GM12878 (cell line): ENCODE data around the gene SNX7. TPM values are rescaled to one million over a fixed set of nuclear protein-coding genes. Genes with fewer than 3 reads are reported as not detected.

Experiments used
- ATAC-seq: fragments of 200-7000 bp; cut with Tn5 transposase; 3 replicates; pipeline ENCODE4 v1.9.1; 2020; ENCODE audit warnings: mild to moderate bottlenecking, moderate library complexity
- BruUV-seq: library from RNA; stranded (reverse); fragments of 400-500 nt; replicated peaks from 2 replicates; lab custom pipeline; 2021; lab: Mats Ljungman, UMichigan
- CTCF ChIA-PET: fragments of 300-600 bp; sonication (Branson Sonifier 250); formaldehyde crosslinking; extraction: SDS; loops from one replicate; lab custom pipeline; 2021; ENCODE audit warnings: inconsistent platforms; lab: Yijun Ruan, JAX
- POLR2A ChIA-PET: fragments of 350-600 bp; formaldehyde crosslinking; extraction: SDS; loops from one replicate; lab custom pipeline; 2021; ENCODE audit warnings: inconsistent platforms; lab: Charles Lee
- RAD21 ChIA-PET: fragments of 300-600 bp; sonication (Branson Sonifier 250); formaldehyde crosslinking; loops from one replicate; lab custom pipeline; 2023; ENCODE audit warnings: antibody characterized with exemption; ENCODE audit not compliant: unreplicated experiment; lab: Charles Lee
- SMC1A ChIA-PET: fragments of 300-600 bp; sonication (Branson Sonifier 250); formaldehyde crosslinking; loops from one replicate; lab custom pipeline; 2023; ENCODE audit not compliant: unreplicated experiment, uncharacterized antibody; lab: Charles Lee
- DNase-seq: peaks from one replicate; pipeline ENCODE4 v3.0.0-alpha.2; 2011; ENCODE audit warnings: low read depth, low spot score
- FAIRE-seq: peaks from 3 replicates; lab custom pipeline; 2011; peaks lifted over from hg19 to GRCh38; lab: Jason Lieb, UNC
- H2AFZ ChIP-seq: 2 replicates; pipeline ENCODE4 v1.6.0; 2011; ENCODE audit warnings: low read depth, low read length, control low read depth; ENCODE audit not compliant: control insufficient read depth
- H3K27ac ChIP-seq: 2 replicates; pipeline ENCODE4 v1.5.1; 2011; ENCODE audit warnings: control low read depth; ENCODE audit not compliant: control insufficient read depth, insufficient read depth
- H3K27me3 ChIP-seq, 2 experiments: replicated peaks in 1 of 2; 2 replicates each; pipeline versions ENCODE4 v1.6.0 to v1.6.1; 2011; ENCODE audit warnings: low read length in 1 of 2; ENCODE audit not compliant: control insufficient read depth in 2 of 2, insufficient read depth in 2 of 2
- H3K36me3 ChIP-seq, 2 experiments: 2 replicates each; pipeline ENCODE4 v1.5.1; 2011; ENCODE audit warnings: low read length in 1 of 2; ENCODE audit not compliant: control insufficient read depth in 2 of 2, insufficient read depth in 2 of 2
- H3K4me1 ChIP-seq: 2 replicates; pipeline ENCODE4 v1.6.1; 2011; ENCODE audit warnings: mild to moderate bottlenecking, low read length, moderate library complexity, mixed read lengths; ENCODE audit not compliant: control insufficient read depth, insufficient read depth
- H3K4me2 ChIP-seq: 2 replicates; pipeline ENCODE4 v1.6.0; 2011; ENCODE audit warnings: control low read depth; ENCODE audit not compliant: control insufficient read depth, insufficient read depth
- H3K4me3 ChIP-seq: fragments of 200-600 bp; sonication (generic); 2 replicates; pipeline ENCODE4 v1.5.1; 2016
- H3K79me2 ChIP-seq: 2 replicates; pipeline ENCODE4 v1.6.0; 2011; ENCODE audit warnings: low read length; ENCODE audit not compliant: control insufficient read depth, insufficient read depth
- H3K9ac ChIP-seq: 2 replicates; pipeline ENCODE4 v1.8.0; 2011; ENCODE audit warnings: low read length, control low read depth, mixed read lengths; ENCODE audit not compliant: control insufficient read depth, insufficient read depth
- H3K9me3 ChIP-seq: replicated peaks from 3 replicates; pipeline ENCODE4 v1.5.1; 2011; ENCODE audit warnings: mild to moderate bottlenecking, low read length; ENCODE audit not compliant: control insufficient read depth, insufficient read depth
- H4K20me1 ChIP-seq: 2 replicates; pipeline ENCODE4 v1.6.0; 2011; ENCODE audit not compliant: control insufficient read depth, insufficient read depth
- BHLHE40 ChIP-seq, 2 experiments: fragments of 450-650 bp in 1 of 2; IDR thresholded peaks; 2 replicates each; pipeline ENCODE4 v1.6.1; 2011 to 2017; ENCODE audit warnings: low read depth in 2 of 2, borderline replicate concordance in 1 of 2, improper control_type of control experiment in 1 of 2, low read length in 1 of 2, mild to moderate bottlenecking in 1 of 2
- IRF4 ChIP-seq: IDR thresholded peaks from 2 replicates; pipeline ENCODE4 v1.6.1; 2011; ENCODE audit warnings: low read depth, low read length
- MEF2A ChIP-seq: IDR thresholded peaks from 2 replicates; pipeline ENCODE4 v1.6.1; 2011; ENCODE audit warnings: low read depth, mild to moderate bottlenecking, low read length, moderate library complexity; ENCODE audit not compliant: insufficient read depth
- PAX8 ChIP-seq: fragments of 450-650 bp; IDR thresholded peaks from 2 replicates; pipeline ENCODE4 v1.6.1; 2017; ENCODE audit warnings: mild to moderate bottlenecking, moderate library complexity
- PML ChIP-seq: IDR thresholded peaks from 2 replicates; pipeline ENCODE4 v1.6.1; 2012; ENCODE audit warnings: low read length, inconsistent platforms
- POU2F2 ChIP-seq: IDR thresholded peaks from 3 replicates; pipeline ENCODE4 v1.6.1; 2011; ENCODE audit warnings: low read depth, mild to moderate bottlenecking, low read length, borderline replicate concordance
- RAD51 ChIP-seq: fragments of 450-650 bp; IDR thresholded peaks from 2 replicates; pipeline ENCODE4 v1.6.1; 2016; ENCODE audit warnings: moderate library complexity, mild to moderate bottlenecking, inconsistent platforms
- SPI1 ChIP-seq: IDR thresholded peaks from 2 replicates; pipeline ENCODE4 v1.6.1; 2011; ENCODE audit warnings: low read depth, mild to moderate bottlenecking, low read length, moderate library complexity, borderline replicate concordance; ENCODE audit not compliant: insufficient read depth
- TCF3 ChIP-seq: IDR thresholded peaks from 2 replicates; pipeline ENCODE4 v1.6.1; 2012; ENCODE audit warnings: low read depth, mild to moderate bottlenecking, low read length, borderline replicate concordance; ENCODE audit not compliant: insufficient read depth
- ZNF274 ChIP-seq: IDR thresholded peaks from one replicate; pipeline ENCODE4 v1.8.0; 2011; ENCODE audit not compliant: insufficient read length, insufficient read depth
- ZNF384 ChIP-seq: IDR thresholded peaks from 2 replicates; pipeline ENCODE4 v1.6.1; 2012; ENCODE audit warnings: low read depth, mild to moderate bottlenecking, low read length, improper control_type of control experiment, borderline replicate concordance
- in situ Hi-C: fragments of 300-500 bp; cut with MboI; formaldehyde crosslinking; loops from 9 replicates; pipeline ENCODE4 v1.14.3; 2018; ENCODE audit warnings: mixed read lengths
- intact Hi-C: fragments of 100-400 bp; cut with micrococcal nuclease; formaldehyde crosslinking; loops from one replicate; pipeline ENCODE4 v1.14.2; 2022; ENCODE audit not compliant: unreplicated experiment
- polyA plus RNA-seq, 11 experiments: library from polyadenylated mRNA; depleted of rRNA in 4 of 11; unstranded in 6 of 11; stranded (reverse) in 5 of 11; fragments of >200 nt; fragmentation: Nextera tagmentation in 4 of 11; fragmentation: Illumina TruSeq in 1 of 11; extraction: Ambion mirVana in 4 of 11; extraction: Trizol in 1 of 11; gene quantifications; 1 replicate in 1 of 11; 2 replicates in 10 of 11; pipeline versions ENCODE4 v1.2.1 to v1.2.3, GENCODE V29; 2011 to 2016; ENCODE audit warnings: inconsistent platforms in 2 of 11, missing spikeins in 2 of 11, low read depth in 1 of 11
- total RNA-seq, 4 experiments: library from RNA; depleted of rRNA in 3 of 4; stranded (reverse); fragments of >200 nt in 3 of 4; fragmentation: Illumina TruSeq in 1 of 4; extraction: Trizol in 1 of 4; gene quantifications; 2 replicates each; pipeline versions ENCODE4 v1.2.1 to v1.2.3, GENCODE V29; 2013 to 2021
- TF ChIP-seq, protein P1 (sequence below): fragments of 450-650 bp; conservative IDR thresholded peaks from 2 replicates; pipeline ENCODE4 v1.6.1; 2017; ENCODE audit warnings: mild to moderate bottlenecking, moderate library complexity
- TF ChIP-seq, protein P2 (sequence below): fragments of 450-650 bp; IDR thresholded peaks from 2 replicates; pipeline ENCODE4 v1.6.1; 2017; ENCODE audit warnings: borderline replicate concordance
- TF ChIP-seq, protein P3 (sequence below): fragments of 450-650 bp; formaldehyde crosslinking; IDR thresholded peaks from 2 replicates; pipeline ENCODE4 v1.4.0; 2020; ENCODE audit warnings: mild to moderate bottlenecking, moderate library complexity

SNX7 gene
- total and polyA plus RNA-seq, 10 of the 15 experiments (the other 5 are each of a cell fraction or from before 2014, with no cell fraction given), result 0.23 to 0.82 (median 0.34) TPM

DNA sequence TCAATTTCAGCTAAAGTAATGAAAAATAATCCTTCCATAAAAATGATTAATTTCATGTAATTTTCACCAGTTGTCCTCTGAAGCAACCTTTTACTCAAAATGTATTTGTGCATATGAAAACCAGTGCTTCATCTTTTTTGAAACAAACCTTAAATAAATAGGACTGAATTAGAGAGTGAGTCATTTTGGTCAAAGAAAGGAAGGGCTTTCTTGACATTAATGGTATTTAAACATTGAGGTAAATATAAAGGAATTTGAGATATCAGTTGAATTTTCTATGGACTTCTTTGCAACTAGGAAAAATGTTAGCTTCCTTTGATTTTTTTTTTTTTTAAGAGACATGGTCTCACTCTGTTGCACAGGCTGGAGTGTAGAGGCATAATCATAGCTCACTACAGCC lies 38.7 kb downstream of the SNX7 start:
- intact Hi-C loops (no loop called here), in situ Hi-C loops (no loop called here)
- H3K36me3 ChIP-seq, result no peaks in the 10 kb centered on the region
- ChIA-PET RAD21 (no interaction called here), POLR2A (no interaction called here), SMC1A (interaction anchor here (0.7 to 2.0 kb wide), 3 partner anchors 20 to 33 kb away, joined by 3 to 9 read pairs (median 4); no protein-coding TSS in a partner anchor), CTCF (interaction anchor here (1.4 kb wide), 1 partner anchor 12 kb away, joined by 3 read pairs; no protein-coding TSS in a partner anchor)
- H3K4me1 ChIP-seq, result no peaks in the 10 kb centered on the region
- H2AFZ ChIP-seq, result no peak overlapping the region
- no peak for FAIRE-seq
- no peaks in the 10 kb centered on the region for H3K27me3 ChIP-seq
- H4K20me1 ChIP-seq, result no peaks in the 10 kb centered on the region
- no peak overlapping the region for H3K4me2 ChIP-seq
- H3K27ac ChIP-seq, result no peak overlapping the region
- no peak overlapping the region for H3K4me3 ChIP-seq
- BruUV-seq, result no TSS peak
- no peak overlapping the region for H3K9ac ChIP-seq
- ATAC-seq, result no peak
- no peaks in the 10 kb centered on the region for H3K9me3 ChIP-seq
- no peak for DNase-seq
- no peaks in the 10 kb centered on the region for H3K79me2 ChIP-seq
- no peak for TF ChIP-seq PAX8
- TF ChIP-seq BHLHE40 (IDR thresholded peaks at IDR 0.05; ENCODE audit: borderline replicate concordance in 1 of 2, low read depth in 2 of 2, low read length in 1 of 2), result no peak
- TF ChIP-seq MEF2A, result no peak
- TF ChIP-seq, protein P1, sequence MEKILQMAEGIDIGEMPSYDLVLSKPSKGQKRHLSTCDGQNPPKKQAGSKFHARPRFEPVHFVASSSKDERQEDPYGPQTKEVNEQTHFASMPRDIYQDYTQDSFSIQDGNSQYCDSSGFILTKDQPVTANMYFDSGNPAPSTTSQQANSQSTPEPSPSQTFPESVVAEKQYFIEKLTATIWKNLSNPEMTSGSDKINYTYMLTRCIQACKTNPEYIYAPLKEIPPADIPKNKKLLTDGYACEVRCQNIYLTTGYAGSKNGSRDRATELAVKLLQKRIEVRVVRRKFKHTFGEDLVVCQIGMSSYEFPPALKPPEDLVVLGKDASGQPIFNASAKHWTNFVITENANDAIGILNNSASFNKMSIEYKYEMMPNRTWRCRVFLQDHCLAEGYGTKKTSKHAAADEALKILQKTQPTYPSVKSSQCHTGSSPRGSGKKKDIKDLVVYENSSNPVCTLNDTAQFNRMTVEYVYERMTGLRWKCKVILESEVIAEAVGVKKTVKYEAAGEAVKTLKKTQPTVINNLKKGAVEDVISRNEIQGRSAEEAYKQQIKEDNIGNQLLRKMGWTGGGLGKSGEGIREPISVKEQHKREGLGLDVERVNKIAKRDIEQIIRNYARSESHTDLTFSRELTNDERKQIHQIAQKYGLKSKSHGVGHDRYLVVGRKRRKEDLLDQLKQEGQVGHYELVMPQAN, result no peak
- TF ChIP-seq TCF3, result no peak
- no peak for TF ChIP-seq POU2F2
- no peak for TF ChIP-seq PML
- no peak for TF ChIP-seq ZNF274
- no peak for TF ChIP-seq ZNF384
- no peak for TF ChIP-seq IRF4
- TF ChIP-seq, protein P2, sequence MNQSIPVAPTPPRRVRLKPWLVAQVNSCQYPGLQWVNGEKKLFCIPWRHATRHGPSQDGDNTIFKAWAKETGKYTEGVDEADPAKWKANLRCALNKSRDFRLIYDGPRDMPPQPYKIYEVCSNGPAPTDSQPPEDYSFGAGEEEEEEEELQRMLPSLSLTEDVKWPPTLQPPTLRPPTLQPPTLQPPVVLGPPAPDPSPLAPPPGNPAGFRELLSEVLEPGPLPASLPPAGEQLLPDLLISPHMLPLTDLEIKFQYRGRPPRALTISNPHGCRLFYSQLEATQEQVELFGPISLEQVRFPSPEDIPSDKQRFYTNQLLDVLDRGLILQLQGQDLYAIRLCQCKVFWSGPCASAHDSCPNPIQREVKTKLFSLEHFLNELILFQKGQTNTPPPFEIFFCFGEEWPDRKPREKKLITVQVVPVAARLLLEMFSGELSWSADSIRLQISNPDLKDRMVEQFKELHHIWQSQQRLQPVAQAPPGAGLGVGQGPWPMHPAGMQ, result no peak
- no peak for TF ChIP-seq SPI1
- TF ChIP-seq RAD51, result no peak
- TF ChIP-seq, protein P3, sequence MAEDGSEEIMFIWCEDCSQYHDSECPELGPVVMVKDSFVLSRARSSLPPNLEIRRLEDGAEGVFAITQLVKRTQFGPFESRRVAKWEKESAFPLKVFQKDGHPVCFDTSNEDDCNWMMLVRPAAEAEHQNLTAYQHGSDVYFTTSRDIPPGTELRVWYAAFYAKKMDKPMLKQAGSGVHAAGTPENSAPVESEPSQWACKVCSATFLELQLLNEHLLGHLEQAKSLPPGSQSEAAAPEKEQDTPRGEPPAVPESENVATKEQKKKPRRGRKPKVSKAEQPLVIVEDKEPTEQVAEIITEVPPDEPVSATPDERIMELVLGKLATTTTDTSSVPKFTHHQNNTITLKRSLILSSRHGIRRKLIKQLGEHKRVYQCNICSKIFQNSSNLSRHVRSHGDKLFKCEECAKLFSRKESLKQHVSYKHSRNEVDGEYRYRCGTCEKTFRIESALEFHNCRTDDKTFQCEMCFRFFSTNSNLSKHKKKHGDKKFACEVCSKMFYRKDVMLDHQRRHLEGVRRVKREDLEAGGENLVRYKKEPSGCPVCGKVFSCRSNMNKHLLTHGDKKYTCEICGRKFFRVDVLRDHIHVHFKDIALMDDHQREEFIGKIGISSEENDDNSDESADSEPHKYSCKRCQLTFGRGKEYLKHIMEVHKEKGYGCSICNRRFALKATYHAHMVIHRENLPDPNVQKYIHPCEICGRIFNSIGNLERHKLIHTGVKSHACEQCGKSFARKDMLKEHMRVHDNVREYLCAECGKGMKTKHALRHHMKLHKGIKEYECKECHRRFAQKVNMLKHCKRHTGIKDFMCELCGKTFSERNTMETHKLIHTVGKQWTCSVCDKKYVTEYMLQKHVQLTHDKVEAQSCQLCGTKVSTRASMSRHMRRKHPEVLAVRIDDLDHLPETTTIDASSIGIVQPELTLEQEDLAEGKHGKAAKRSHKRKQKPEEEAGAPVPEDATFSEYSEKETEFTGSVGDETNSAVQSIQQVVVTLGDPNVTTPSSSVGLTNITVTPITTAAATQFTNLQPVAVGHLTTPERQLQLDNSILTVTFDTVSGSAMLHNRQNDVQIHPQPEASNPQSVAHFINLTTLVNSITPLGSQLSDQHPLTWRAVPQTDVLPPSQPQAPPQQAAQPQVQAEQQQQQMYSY (CRISPR knock-in tag), result no peak
